Measurements from ENCODE around the gene GALNT9.

The GALNT9 gene

DNA sequence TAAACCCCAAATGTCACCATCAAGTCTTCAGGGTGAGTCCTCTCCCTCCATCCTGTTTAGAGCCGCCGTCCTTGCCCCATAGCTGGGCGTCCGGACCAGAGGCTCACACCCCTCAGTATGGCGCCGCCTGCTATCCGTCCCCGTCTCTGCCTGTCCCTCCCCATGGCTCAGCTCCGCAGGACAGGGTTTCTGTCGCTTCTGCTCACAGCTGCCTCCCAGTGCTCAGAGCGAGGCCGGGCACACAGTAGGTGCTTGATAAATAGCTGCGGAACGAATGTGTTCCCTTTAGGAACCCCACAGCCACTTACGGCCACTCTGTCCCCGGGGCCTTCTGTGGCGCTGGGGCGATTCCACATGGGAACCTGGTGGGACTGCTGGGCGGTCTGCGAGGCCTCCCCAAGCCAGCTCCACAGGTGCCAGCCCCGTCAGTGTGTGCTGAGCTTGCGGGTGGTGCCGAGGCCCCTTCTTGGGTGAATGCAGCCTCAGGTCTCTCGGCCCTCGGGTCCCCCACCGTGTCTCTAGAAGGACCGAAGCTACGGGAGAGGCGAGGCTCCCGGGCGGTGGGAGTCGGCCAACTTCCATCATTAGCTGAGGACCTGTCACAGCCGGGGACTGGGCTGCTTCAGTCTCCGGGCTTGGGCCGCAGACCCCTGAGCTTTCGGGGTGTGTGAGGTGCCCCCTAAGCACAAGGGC lies 122.2 kb downstream of the GALNT9 start:
- no peak overlapping the region for H3K27ac ChIP-seq
- TF ChIP-seq, protein P1, sequence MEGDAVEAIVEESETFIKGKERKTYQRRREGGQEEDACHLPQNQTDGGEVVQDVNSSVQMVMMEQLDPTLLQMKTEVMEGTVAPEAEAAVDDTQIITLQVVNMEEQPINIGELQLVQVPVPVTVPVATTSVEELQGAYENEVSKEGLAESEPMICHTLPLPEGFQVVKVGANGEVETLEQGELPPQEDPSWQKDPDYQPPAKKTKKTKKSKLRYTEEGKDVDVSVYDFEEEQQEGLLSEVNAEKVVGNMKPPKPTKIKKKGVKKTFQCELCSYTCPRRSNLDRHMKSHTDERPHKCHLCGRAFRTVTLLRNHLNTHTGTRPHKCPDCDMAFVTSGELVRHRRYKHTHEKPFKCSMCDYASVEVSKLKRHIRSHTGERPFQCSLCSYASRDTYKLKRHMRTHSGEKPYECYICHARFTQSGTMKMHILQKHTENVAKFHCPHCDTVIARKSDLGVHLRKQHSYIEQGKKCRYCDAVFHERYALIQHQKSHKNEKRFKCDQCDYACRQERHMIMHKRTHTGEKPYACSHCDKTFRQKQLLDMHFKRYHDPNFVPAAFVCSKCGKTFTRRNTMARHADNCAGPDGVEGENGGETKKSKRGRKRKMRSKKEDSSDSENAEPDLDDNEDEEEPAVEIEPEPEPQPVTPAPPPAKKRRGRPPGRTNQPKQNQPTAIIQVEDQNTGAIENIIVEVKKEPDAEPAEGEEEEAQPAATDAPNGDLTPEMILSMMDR (IDR thresholded peaks at IDR 0.05) = no peak
- TF ChIP-seq ZFX (IDR thresholded peaks at IDR 0.05; ENCODE audit: borderline replicate concordance) = no peak

DNA sequence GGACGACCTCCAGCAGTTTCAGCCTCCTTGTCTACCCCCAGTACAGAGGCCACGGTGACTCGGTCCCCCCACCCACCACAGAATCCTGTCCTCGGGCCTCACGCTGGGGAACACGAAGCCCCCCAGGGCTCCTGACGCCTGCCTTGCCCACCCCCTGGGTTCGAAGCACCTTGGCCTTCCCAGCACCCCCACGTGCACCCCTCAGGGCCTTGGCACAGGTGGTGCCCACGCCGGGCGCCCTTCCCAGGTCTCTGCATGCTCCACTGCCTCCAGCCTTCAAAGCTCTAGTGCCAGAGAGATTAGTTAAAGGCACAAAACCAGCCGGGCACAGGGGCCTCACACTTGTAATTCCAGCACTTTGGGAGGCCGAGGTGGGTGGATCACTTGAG lies 123.3 kb downstream of the GALNT9 start:
- TF ChIP-seq ZFX (IDR thresholded peaks at IDR 0.05; ENCODE audit: borderline replicate concordance) = no peak
- TF ChIP-seq, protein P1 (IDR thresholded peaks at IDR 0.05) = no peak
- H3K27ac ChIP-seq = no peak overlapping the region

DNA sequence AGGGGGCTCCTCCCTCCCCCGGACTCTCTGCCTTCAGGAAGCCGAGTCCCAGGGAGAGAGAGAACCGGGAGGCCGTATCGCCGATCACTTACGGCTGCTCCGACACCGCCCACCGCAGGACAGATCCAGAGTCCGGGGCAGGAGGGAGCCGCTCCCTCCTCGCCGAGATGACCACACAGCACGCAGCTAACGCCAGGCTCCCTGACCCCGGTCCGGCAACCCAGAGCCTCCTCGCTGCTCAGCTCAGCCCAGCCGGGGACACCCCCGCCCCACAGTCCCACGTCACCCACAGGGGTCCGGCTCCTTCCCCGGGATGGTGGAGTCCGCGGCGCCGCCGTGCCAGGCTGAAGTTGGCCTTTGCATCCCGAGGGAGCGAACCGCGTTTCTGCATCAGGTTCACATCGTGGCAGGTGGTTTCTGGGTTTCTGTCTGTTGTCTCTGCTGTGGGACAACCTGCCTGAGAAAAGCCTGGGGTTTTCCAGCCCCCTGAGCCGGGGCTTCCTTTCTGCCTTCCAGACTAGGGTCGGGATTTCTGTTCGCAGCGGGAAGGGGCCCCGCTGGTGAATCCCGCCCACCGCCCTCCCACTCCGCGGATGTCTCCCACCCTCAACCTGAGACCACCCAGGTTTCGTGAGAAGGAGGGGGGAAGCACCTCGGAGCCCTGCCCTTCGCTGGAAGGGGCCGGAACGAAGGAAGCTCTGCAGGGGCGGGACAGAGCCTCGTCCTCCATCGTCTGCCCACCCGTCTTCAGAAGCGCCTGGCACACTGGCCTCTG lies 123.9 kb downstream of the GALNT9 start:
- H3K27ac ChIP-seq = no peak overlapping the region
- no peak for TF ChIP-seq ZFX (IDR thresholded peaks at IDR 0.05; ENCODE audit: borderline replicate concordance)
- TF ChIP-seq, protein P1 (IDR thresholded peaks at IDR 0.05) = no peak

DNA sequence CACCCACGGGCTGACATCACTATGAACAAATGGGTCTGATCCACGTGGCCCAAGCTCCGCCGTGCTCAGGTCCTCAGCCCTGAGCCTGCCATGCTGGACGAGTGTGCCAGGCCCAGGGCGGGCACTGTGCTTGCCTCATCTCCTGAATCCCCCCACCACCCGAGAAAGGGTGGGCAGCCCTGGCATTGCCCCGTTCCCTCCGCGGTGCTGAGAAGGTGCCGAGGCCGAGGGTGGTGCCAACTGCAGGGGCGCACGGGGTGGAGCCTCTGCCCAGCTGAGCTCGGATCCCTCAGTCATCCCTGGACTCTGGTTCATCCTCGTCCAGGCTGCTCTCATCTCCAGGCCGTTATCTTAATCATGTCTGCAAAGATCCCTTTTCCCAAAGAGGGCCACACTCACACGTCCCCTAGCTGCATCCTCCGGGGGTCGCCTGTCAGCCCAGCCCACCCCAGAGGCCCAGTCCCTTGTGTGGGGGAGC lies 124.6 kb downstream of the GALNT9 start:
- H3K27ac ChIP-seq = no peak overlapping the region
- TF ChIP-seq ZFX (IDR thresholded peaks at IDR 0.05; ENCODE audit: borderline replicate concordance) = no peak
- TF ChIP-seq, protein P1 (IDR thresholded peaks at IDR 0.05) = no peak

DNA sequence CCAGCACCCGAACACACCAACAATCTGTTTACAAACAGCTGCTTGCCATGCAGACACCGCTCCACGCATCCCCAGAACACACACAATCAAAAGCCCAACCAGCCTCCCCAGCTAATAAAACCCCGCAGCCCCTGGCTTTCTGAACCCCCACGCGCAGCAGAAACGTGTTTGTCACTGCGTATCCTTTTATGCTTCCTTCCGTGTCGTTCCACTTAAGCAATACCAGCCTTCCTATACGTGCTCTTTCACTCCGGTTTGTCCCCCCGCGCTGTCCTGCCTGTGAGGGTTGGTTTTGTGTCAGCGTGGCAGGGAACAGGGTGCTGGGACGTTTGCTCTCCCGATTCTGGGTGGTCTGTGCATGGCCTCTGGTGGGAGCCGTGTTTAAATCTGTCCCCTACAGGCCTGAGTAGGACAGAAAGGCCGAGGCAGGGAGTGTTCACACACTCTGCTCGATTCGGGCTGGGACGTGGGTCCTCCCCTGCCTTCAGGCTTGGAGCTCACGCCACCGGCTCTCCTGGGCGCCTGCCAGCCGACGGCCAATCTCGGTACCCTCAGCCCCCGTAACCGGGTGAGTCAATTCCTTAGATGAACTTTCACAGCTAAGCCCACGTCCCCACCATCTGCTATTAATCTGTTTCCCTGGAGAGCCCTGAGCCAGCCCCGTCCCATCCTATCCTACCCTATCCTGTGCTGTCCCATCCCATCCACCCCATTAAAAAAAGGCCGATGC lies 125.2 kb downstream of the GALNT9 start:
- H3K27ac ChIP-seq = no peak overlapping the region
- TF ChIP-seq, protein P1 (IDR thresholded peaks at IDR 0.05) = no peak

DNA sequence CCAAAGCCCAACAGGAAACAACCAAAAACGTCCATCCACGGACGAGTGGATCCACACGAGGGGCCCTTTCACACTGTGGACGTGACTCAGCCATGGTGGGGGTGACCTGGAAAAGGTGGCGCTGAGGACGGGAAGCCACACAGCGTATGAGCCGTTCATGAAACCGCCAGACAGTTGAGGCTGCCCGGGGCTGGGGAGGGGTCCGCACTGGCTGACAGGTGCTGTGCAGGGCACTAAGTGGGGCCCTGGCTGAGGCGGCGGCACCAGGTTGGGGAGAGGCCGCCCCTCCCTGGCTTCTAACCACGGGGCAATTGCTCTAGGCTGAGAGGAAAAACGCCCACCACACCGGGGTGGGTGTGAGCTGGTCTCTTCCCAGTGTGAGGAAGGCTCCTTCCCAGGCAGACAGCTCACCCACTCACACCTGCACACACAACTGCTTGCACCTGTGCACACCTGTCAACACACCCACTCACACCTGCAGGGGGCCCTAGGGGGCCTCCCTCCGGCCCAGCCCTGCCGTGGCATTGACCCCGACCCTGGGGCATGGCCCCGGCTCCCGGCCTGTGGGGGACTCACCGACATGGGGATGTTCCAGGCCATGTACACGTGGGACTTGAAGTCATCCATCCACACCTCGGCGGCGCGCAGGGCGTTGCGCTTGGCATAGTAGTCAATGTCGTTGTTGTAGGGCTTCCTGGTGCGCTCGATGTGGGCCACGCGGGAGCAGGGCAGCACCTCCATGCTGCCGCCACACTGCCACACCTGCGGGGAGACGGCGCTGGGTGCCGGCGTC lies 126.3 kb downstream of the GALNT9 start:
- H3K27ac ChIP-seq = no peak overlapping the region
- no peak for TF ChIP-seq ZFX (IDR thresholded peaks at IDR 0.05; ENCODE audit: borderline replicate concordance)
- TF ChIP-seq, protein P1 (IDR thresholded peaks at IDR 0.05) = 0 out of 2 replicates have a peak, but pooled peaks have one; percentile 5

Data from 22Rv1 (cell line).